ENCODE data around the gene MARK3. TPM values are rescaled to one million over a fixed set of nuclear protein-coding genes. Genes with fewer than 3 reads are reported as not detected.
A peak's percentile ranks its signal among the peaks of the same experiment; 100 is the strongest.

The MARK3 gene
- total RNA-seq, 2 donors from 2014 or later = 87.2 to 147 TPM

DNA sequence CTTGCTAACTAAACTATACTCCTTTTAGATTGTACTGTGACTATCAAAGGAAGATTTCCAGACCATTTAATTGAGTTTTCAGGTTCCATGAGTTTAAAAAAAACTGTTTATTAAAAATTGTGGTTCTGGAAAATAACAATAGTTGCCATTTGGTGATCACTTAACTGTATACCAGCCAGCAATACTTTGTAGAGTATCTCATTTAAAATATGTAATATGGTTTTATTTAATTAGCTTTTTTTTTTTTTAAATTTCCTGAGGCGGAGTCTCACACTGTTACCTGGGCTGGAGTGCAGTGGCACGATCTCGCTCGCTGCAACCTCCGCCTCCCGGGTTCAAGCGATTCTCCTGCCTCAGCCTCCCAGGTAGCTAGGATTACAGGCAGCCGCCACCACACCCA, 7.4 kb downstream of the MARK3 start:
- Histone ChIP-seq H3K36me3 (replicated peaks in 1 of 2; ENCODE audit: insufficient read depth in 1 of 2, low read depth in 2 of 2) (no peaks in the 10 kb centered on the region), H3K27ac (peak overlapping the region in 3 of 4 donors; percentile 33 to 63 (median 38)), H3K4me3 (no peak overlapping the region), H3K4me1 (peaks cover 88% of the 10 kb centered on the region), H3K9me3 (no peaks in the 10 kb centered on the region), H3K27me3 (no peaks in the 10 kb centered on the region)
- DNase-seq = no peak
- 97 to 100% methylated on average over 8 of the region's 8 CpGs for WGBS, 2 donors
- no peak for ATAC-seq
- intact Hi-C loops (cut with DNase I) = no loop called here
- no peak for TF ChIP-seq POLR2A (IDR thresholded peaks at IDR 0.05)
- TF ChIP-seq, protein P1, sequence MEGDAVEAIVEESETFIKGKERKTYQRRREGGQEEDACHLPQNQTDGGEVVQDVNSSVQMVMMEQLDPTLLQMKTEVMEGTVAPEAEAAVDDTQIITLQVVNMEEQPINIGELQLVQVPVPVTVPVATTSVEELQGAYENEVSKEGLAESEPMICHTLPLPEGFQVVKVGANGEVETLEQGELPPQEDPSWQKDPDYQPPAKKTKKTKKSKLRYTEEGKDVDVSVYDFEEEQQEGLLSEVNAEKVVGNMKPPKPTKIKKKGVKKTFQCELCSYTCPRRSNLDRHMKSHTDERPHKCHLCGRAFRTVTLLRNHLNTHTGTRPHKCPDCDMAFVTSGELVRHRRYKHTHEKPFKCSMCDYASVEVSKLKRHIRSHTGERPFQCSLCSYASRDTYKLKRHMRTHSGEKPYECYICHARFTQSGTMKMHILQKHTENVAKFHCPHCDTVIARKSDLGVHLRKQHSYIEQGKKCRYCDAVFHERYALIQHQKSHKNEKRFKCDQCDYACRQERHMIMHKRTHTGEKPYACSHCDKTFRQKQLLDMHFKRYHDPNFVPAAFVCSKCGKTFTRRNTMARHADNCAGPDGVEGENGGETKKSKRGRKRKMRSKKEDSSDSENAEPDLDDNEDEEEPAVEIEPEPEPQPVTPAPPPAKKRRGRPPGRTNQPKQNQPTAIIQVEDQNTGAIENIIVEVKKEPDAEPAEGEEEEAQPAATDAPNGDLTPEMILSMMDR (IDR thresholded peaks at IDR 0.05) = no peak

DNA sequence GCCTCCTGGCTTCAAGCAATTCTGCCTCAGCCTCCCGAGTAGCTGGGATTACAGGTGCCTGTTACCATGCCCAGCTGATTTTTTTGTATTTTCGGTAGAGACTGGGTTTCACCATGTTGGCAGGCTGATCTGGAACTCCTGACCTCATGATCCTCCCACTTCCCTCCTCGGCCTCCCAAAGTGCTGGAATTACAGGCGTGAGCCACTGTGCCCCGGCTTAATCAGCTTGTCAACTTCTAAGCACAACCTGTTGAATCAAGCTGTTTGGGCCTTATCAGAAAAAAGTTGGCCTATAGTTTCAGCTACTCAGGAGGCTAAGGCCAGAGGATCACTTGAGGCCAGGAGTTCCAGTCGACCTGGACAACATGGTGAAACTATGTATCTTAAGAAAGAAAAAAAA, 7.9 kb downstream of the MARK3 start:
- ATAC-seq = peak; percentile 12
- Histone ChIP-seq H3K36me3 (replicated peaks in 1 of 2; ENCODE audit: insufficient read depth in 1 of 2, low read depth in 2 of 2) (no peaks in the 10 kb centered on the region), H3K4me3 (no peak overlapping the region), H3K4me1 (peaks cover 87% of the 10 kb centered on the region), H3K27me3 (no peaks in the 10 kb centered on the region), H3K9me3 (no peaks in the 10 kb centered on the region), H3K27ac (peak overlapping the region; percentile 43 to 81 (median 59))
- intact Hi-C loops (cut with DNase I) = no loop called here
- DNase-seq = no peak
- WGBS, 2 donors = 39 to 45% methylated on average over 6 of the region's 6 CpGs
- TF ChIP-seq, protein P1 (IDR thresholded peaks at IDR 0.05) = no peak
- no peak for TF ChIP-seq POLR2A (IDR thresholded peaks at IDR 0.05)

DNA sequence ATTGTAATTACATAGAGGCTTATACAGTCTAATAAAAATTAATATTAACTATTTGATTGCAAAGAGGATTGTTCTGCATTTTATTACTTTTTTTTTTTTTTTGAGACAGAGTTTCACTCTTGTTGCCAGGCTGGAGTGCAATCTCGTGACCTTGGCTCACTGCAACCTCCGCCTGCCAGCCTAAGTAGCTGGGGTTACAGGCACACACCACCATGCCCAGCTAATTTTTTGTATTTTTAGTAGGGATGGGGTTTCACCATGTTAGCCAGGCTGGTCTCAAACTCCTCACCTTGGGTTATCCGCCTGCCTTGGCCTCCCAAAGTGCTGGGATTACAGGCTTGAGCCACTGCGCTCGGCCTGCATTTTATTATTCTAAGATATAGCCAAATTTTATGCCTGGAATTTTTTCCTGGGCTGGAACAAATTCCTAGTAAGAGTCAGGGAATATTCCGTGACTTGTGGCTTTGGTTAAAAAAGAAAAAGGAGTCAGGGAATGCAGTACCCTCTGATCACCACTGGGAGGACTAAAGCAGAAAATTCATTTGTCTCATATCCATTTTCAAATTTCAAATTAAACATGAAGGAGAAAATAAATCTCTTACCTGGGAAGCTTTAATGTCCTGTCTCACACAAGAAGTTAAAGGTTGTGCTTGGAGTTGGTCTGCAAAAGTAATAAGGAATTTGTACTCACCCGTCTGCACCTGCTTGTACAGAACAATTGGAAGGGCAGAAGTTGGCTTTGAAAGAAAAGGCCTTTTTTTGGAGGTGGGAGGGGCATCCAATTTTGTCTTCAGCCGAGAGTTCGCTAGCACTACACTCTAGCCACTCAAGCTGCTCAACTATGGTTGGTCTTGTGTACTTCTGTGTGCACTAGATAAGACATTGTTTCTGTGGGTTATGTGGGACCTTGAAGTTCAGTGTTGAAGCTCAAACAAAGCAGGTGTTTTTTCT, 8.7 kb downstream of the MARK3 start:
- Histone ChIP-seq H3K27me3 (no peaks in the 10 kb centered on the region), H3K27ac (peak overlapping the region; percentile 25 to 81 (median 68)), H3K9me3 (no peaks in the 10 kb centered on the region), H3K4me3 (no peak overlapping the region), H3K4me1 (peaks cover 87% of the 10 kb centered on the region), H3K36me3 (replicated peaks in 1 of 2; ENCODE audit: insufficient read depth in 1 of 2, low read depth in 2 of 2) (no peaks in the 10 kb centered on the region)
- ATAC-seq (peak; percentile 59), DNase-seq (peak; percentile 36 to 73 (median 57))
- intact Hi-C loops (cut with DNase I) = no loop called here
- TF ChIP-seq, protein P1 (IDR thresholded peaks at IDR 0.05) = peak; percentile 38 to 92 (median 71)
- TF ChIP-seq POLR2A (IDR thresholded peaks at IDR 0.05) = no peak
- 24 to 26% methylated on average over 9 of the region's 9 CpGs for WGBS, 2 donors

DNA sequence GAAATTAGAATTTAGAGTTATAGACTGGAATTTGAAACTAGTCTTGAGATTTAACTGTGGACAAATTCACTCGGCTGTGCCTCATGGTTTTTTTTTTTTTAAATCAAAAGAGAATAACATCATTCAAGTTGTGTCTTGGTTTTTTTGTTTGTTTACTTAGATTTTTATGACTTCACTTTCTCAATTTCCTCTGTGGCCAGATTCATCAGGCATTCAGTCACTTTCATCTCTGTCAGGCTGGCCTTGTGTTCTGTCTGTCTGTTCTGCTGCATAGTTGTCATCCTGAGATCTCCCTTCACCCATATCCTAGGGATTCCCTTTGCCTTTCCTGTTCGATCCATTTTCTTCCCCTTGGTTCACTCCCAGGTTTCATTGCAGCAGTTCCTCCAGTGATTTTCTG, 10.0 kb downstream of the MARK3 start:
- WGBS, 2 donors = 47 to 61% methylated on average over 2 of the region's 2 CpGs
- Histone ChIP-seq H3K27me3 (no peaks in the 10 kb centered on the region), H3K9me3 (no peaks in the 10 kb centered on the region), H3K36me3 (replicated peaks in 1 of 2; ENCODE audit: insufficient read depth in 1 of 2, low read depth in 2 of 2) (no peaks in the 10 kb centered on the region), H3K4me1 (peaks cover 97% of the 10 kb centered on the region), H3K4me3 (no peak overlapping the region), H3K27ac (peak overlapping the region in 2 of 4 donors; percentile 63 to 81)
- TF ChIP-seq, protein P1 (IDR thresholded peaks at IDR 0.05) = no peak
- TF ChIP-seq POLR2A (IDR thresholded peaks at IDR 0.05) = no peak
- DNase-seq = no peak
- ATAC-seq = no peak
- intact Hi-C loops (cut with DNase I) = no loop called here
